ENCODE data around the gene RAD21L1. TPM values are rescaled to one million over a fixed set of nuclear protein-coding genes. Genes with fewer than 3 reads are reported as not detected.

The RAD21L1 gene
- total RNA-seq = under 1 TPM in 1 of 4 donors, not detected in 3; 0.34 TPM

DNA sequence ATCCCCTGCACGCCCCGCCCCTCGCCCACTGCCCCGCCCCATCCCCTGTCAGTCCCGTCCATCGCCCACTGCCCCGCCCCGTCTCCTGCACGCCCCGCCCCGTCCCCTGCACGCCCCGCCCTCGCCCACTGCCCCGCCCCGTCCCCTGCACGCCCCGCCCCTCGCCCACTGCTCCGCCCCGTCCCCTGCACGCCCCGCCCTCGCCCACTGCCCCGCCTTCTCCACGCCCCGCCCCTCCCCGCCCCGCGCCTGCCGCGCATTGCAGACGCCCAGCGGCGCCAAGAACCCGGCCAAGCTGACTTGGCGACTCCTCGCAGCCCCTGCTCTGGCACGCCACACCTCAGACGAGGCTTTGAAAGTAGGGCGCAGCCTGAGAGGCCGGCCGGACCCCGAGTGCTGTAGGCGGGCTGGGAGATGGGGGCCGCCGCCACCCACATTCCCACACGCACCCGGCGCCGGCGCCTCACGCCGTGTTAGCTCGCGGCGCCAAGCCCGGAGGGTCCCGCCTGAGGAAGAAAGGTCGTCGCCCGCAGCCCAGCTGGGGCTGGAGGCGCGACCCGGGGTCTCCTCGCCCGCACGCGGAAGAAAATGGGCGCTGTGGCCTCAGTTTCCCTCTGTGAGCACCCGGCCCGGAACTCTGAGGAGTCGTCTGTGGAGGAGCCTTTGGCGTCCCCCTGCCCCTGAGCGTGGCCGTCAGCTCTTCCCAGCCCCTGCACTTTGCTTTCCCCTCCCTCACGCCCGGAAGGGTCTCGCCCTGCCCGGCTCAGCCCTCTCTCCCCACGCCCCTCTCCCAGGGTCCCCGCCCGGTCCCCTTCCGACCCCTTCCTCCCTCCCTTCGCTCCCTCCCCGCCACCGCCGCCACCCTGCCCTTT is at the start of gene RAD21L1:
RAD21L1 (plus strand) TSS at position 262 of the 872 bp plus-strand sequence. CDS start 2,410 bp downstream, outside the sequence.
- DNase-seq (ENCODE audit: low spot score in 2 of 2) = peak; percentile 84 to 89
- Histone ChIP-seq H3K36me3 (no peaks in the 10 kb centered on the region), H3K27me3 (peaks cover 48% of the 10 kb centered on the region), H3K27ac (no peak within 1 kb of the TSS), H3K4me3 (peak within 1 kb of the TSS; percentile 74), H3K4me1 (peaks cover 18% of the 10 kb centered on the region), H3K9me3 (no peaks in the 10 kb centered on the region)
- TF ChIP-seq POLR2A (IDR thresholded peaks at IDR 0.05) = no peak
- TF ChIP-seq, protein P1, sequence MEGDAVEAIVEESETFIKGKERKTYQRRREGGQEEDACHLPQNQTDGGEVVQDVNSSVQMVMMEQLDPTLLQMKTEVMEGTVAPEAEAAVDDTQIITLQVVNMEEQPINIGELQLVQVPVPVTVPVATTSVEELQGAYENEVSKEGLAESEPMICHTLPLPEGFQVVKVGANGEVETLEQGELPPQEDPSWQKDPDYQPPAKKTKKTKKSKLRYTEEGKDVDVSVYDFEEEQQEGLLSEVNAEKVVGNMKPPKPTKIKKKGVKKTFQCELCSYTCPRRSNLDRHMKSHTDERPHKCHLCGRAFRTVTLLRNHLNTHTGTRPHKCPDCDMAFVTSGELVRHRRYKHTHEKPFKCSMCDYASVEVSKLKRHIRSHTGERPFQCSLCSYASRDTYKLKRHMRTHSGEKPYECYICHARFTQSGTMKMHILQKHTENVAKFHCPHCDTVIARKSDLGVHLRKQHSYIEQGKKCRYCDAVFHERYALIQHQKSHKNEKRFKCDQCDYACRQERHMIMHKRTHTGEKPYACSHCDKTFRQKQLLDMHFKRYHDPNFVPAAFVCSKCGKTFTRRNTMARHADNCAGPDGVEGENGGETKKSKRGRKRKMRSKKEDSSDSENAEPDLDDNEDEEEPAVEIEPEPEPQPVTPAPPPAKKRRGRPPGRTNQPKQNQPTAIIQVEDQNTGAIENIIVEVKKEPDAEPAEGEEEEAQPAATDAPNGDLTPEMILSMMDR (IDR thresholded peaks at IDR 0.05) = no peak
- TF ChIP-seq EP300 (IDR thresholded peaks at IDR 0.05) = no peak
- under 1% methylated on average over 24 of the region's 88 CpGs for WGBS

DNA sequence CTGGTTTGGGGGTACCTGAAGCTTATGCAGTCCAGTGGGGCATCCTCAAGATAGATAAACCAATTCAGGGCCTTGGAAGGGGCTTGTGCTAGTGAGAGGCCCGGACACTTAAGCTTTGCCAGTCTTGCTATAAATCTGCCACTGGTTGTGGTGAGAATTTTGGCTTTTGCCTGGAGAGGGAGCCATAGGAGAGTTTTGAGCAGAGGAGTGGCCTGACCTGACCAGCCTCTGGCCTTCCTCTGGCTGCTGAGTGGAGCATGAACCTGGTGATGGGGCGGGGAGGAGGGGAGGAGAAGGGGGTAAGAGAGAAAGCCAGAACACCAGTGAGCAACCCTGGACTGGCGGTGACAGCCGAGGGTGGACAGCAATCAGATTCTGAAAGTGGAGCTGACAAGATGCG is 48.2 kb upstream of the RAD21L1 start:
- H3K27me3 ChIP-seq = no peaks in the 10 kb centered on the region
- H3K36me3 ChIP-seq = peaks cover 32% of the 10 kb centered on the region
- no peak overlapping the region for H3K4me3 ChIP-seq
- H3K9me3 ChIP-seq = no peaks in the 10 kb centered on the region
- H3K27ac ChIP-seq = no peak overlapping the region
- H3K4me1 ChIP-seq = no peaks in the 10 kb centered on the region
- 79% methylated on average over 5 of the region's 5 CpGs for WGBS
- TF ChIP-seq, protein P1 (IDR thresholded peaks at IDR 0.05) = no peak
- no peak for TF ChIP-seq POLR2A (IDR thresholded peaks at IDR 0.05)
- TF ChIP-seq EP300 (IDR thresholded peaks at IDR 0.05) = no peak
- TF ChIP-seq POLR2AphosphoS5 (IDR thresholded peaks at IDR 0.05) = no peak
- no peak for DNase-seq (ENCODE audit: low spot score in 2 of 2)

DNA sequence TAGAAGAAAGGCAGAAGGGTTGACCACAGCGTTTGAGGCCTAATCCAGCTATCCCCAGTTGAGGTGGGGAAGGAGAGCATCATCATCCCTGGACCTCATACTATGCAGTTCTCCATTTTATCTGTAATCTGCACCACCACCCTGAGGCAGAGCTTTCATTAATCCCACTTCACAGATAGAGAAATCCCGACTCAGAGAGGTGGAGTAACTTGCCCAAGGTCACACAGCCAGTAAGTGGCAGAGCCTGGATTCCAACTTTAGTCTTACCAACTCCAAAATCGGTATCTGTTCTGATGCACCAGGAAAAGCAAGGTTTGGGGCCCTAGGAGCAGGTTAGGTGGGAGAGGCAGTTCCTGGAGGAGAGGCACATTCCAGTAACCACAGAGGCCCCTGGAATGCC is 47.7 kb upstream of the RAD21L1 start:
- no peak overlapping the region for H3K4me3 ChIP-seq
- no peak for DNase-seq (ENCODE audit: low spot score in 2 of 2)
- 84% methylated on average over 3 of the region's 3 CpGs for WGBS
- no peak overlapping the region for H3K27ac ChIP-seq
- TF ChIP-seq POLR2AphosphoS5 (IDR thresholded peaks at IDR 0.05) = no peak
- no peak for TF ChIP-seq POLR2A (IDR thresholded peaks at IDR 0.05)
- TF ChIP-seq, protein P1 (IDR thresholded peaks at IDR 0.05) = no peak
- no peaks in the 10 kb centered on the region for H3K27me3 ChIP-seq
- H3K9me3 ChIP-seq = no peaks in the 10 kb centered on the region
- H3K36me3 ChIP-seq = peaks cover 29% of the 10 kb centered on the region
- H3K4me1 ChIP-seq = no peaks in the 10 kb centered on the region

DNA sequence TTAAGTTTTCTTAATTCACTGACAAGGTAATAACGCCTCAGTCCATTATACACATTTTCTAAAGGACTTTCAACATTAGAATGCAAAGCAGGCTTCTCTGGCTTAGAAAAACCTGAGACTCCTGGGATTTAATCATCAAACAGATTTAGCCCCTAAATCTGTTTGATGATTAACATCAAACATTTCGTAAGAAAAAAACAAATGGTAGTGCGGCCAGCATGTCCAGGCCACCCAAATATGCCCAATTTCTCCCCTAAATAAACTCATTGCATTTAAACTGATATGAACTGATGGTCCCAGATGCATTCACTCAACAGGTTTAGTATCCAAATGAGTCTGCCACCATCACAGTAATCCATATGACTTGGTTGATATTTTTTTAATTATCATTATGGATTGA is 47.2 kb upstream of the RAD21L1 start:
- DNase-seq (ENCODE audit: low spot score in 2 of 2) = no peak
- peaks cover 27% of the 10 kb centered on the region for H3K36me3 ChIP-seq
- no peak overlapping the region for H3K4me3 ChIP-seq
- H3K27ac ChIP-seq = no peak overlapping the region
- TF ChIP-seq, protein P1 (IDR thresholded peaks at IDR 0.05) = no peak
- TF ChIP-seq POLR2A (IDR thresholded peaks at IDR 0.05) (no peak), EP300 (IDR thresholded peaks at IDR 0.05) (no peak), POLR2AphosphoS5 (IDR thresholded peaks at IDR 0.05) (no peak)
- no peaks in the 10 kb centered on the region for H3K9me3 ChIP-seq
- WGBS = 88% methylated on average over 3 of the region's 3 CpGs
- H3K4me1 ChIP-seq = no peaks in the 10 kb centered on the region
- peaks cover under 1% of the 10 kb centered on the region for H3K27me3 ChIP-seq

DNA sequence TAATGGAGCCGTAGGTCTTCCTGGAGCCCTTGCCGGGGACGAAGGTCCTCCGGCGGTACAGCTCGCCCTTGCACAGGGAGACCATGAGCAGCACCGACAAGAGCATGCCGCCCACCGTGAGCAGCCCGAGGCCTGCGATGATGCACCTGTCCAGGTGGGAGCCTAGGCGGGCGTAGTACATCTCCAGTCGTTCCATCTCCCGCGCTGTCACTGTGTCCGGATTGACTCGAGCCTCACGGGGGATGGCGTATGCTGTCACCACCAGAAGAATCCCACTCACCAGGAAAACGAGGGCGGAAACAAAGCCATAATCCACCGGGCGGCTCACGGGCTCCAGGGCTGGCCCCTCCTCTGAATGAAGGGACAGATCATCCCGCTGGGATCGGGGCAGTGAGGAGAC is 44.9 kb upstream of the RAD21L1 start:
- no peak for DNase-seq (ENCODE audit: low spot score in 2 of 2)
- Histone ChIP-seq H3K9me3 (no peaks in the 10 kb centered on the region), H3K4me1 (peaks cover 14% of the 10 kb centered on the region), H3K36me3 (peaks cover 15% of the 10 kb centered on the region), H3K27ac (no peak overlapping the region), H3K27me3 (peaks cover 23% of the 10 kb centered on the region), H3K4me3 (no peak overlapping the region)
- WGBS = 92% methylated on average over 17 of the region's 27 CpGs
- TF ChIP-seq, protein P1 (IDR thresholded peaks at IDR 0.05) = no peak
- no peak for TF ChIP-seq EP300 (IDR thresholded peaks at IDR 0.05)
- TF ChIP-seq POLR2A (IDR thresholded peaks at IDR 0.05) = no peak
- TF ChIP-seq POLR2AphosphoS5 (IDR thresholded peaks at IDR 0.05) = no peak
